Measurements from ENCODE around the gene RASL12.

RASL12 gene

GRCh38 chr15:65079580-65079979 lies 11.8 kb upstream of the RASL12 start:
- no peak overlapping the region for H2AFZ ChIP-seq (ENCODE audit: low read depth, low read length, severe bottlenecking)
- H3K27ac ChIP-seq (ENCODE audit: low read depth, low read length), result no peak overlapping the region
- H3K9ac ChIP-seq (ENCODE audit: low read length), result no peak overlapping the region
- no peak for TF ChIP-seq EZH2phosphoT487 (conservative IDR thresholded peaks at IDR 0.05; ENCODE audit: low read length)
- no peak for TF ChIP-seq CTCF (IDR thresholded peaks at IDR 0.05; ENCODE audit: insufficient read depth, low read length, poor library complexity, severe bottlenecking)
- no peaks in the 10 kb centered on the region for H3K27me3 ChIP-seq (ENCODE audit: low read length)
- H4K20me1 ChIP-seq (ENCODE audit: low read depth, low read length), result no peaks in the 10 kb centered on the region
- no peaks in the 10 kb centered on the region for H3K9me2 ChIP-seq (replicated peaks; ENCODE audit: insufficient read depth, low read length)
- no peaks in the 10 kb centered on the region for H3K9me3 ChIP-seq (ENCODE audit: insufficient read depth, low read length)
- no peaks in the 10 kb centered on the region for H3K36me3 ChIP-seq (ENCODE audit: low read length)
- no peak overlapping the region for H3K4me2 ChIP-seq (ENCODE audit: low read depth, low read length, poor library complexity, severe bottlenecking)
- no peak overlapping the region for H3K4me3 ChIP-seq (ENCODE audit: insufficient read depth, low read length, poor library complexity, severe bottlenecking)
- no peaks in the 10 kb centered on the region for H3F3A ChIP-seq (ENCODE audit: insufficient read depth)
- H3K79me2 ChIP-seq (ENCODE audit: insufficient read depth, low read length), result no peaks in the 10 kb centered on the region

- no peaks in the 10 kb centered on the region for H3K79me2 ChIP-seq (ENCODE audit: insufficient read depth, low read length)
- H3K9ac ChIP-seq (ENCODE audit: low read length), result no peak overlapping the region
- no peaks in the 10 kb centered on the region for H4K20me1 ChIP-seq (ENCODE audit: low read depth, low read length)
- H3K9me3 ChIP-seq (ENCODE audit: insufficient read depth, low read length), result no peaks in the 10 kb centered on the region
- H3F3A ChIP-seq (ENCODE audit: insufficient read depth), result no peaks in the 10 kb centered on the region
- H3K27ac ChIP-seq (ENCODE audit: low read depth, low read length), result no peak overlapping the region
- no peaks in the 10 kb centered on the region for H3K9me2 ChIP-seq (replicated peaks; ENCODE audit: insufficient read depth, low read length)
- no peak for TF ChIP-seq EZH2phosphoT487 (conservative IDR thresholded peaks at IDR 0.05; ENCODE audit: low read length)
- no peak for TF ChIP-seq CTCF (IDR thresholded peaks at IDR 0.05; ENCODE audit: insufficient read depth, low read length, poor library complexity, severe bottlenecking)
- H3K27me3 ChIP-seq (ENCODE audit: low read length), result no peaks in the 10 kb centered on the region
- H2AFZ ChIP-seq (ENCODE audit: low read depth, low read length, severe bottlenecking), result no peak overlapping the region
- no peak overlapping the region for H3K4me2 ChIP-seq (ENCODE audit: low read depth, low read length, poor library complexity, severe bottlenecking)
- H3K36me3 ChIP-seq (ENCODE audit: low read length), result no peaks in the 10 kb centered on the region
- H3K4me3 ChIP-seq (ENCODE audit: insufficient read depth, low read length, poor library complexity, severe bottlenecking), result no peak overlapping the region
Observed at GRCh38 chr15:65077981-65078352, 10.2 kb upstream of the RASL12 start.

GRCh38 chr15:65077291-65077980 lies 9.6 kb upstream of the RASL12 start:
- no peak overlapping the region for H3K4me3 ChIP-seq (ENCODE audit: insufficient read depth, low read length, poor library complexity, severe bottlenecking)
- no peak overlapping the region for H3K27ac ChIP-seq (ENCODE audit: low read depth, low read length)
- no peaks in the 10 kb centered on the region for H3K79me2 ChIP-seq (ENCODE audit: insufficient read depth, low read length)
- H3K4me2 ChIP-seq (ENCODE audit: low read depth, low read length, poor library complexity, severe bottlenecking), result no peak overlapping the region
- H3F3A ChIP-seq (ENCODE audit: insufficient read depth), result no peaks in the 10 kb centered on the region
- no peaks in the 10 kb centered on the region for H3K36me3 ChIP-seq (ENCODE audit: low read length)
- H3K9me2 ChIP-seq (replicated peaks; ENCODE audit: insufficient read depth, low read length), result no peaks in the 10 kb centered on the region
- H3K27me3 ChIP-seq (ENCODE audit: low read length), result no peaks in the 10 kb centered on the region
- no peak overlapping the region for H2AFZ ChIP-seq (ENCODE audit: low read depth, low read length, severe bottlenecking)
- no peak for TF ChIP-seq EZH2phosphoT487 (conservative IDR thresholded peaks at IDR 0.05; ENCODE audit: low read length)
- no peak for TF ChIP-seq CTCF (IDR thresholded peaks at IDR 0.05; ENCODE audit: insufficient read depth, low read length, poor library complexity, severe bottlenecking)
- H4K20me1 ChIP-seq (ENCODE audit: low read depth, low read length), result no peaks in the 10 kb centered on the region
- no peak overlapping the region for H3K9ac ChIP-seq (ENCODE audit: low read length)
- no peaks in the 10 kb centered on the region for H3K9me3 ChIP-seq (ENCODE audit: insufficient read depth, low read length)
